GM12865 (cell line): ENCODE data around the gene PTPRN2.

Experiments used
- DNase-seq: peaks from one replicate; pipeline ENCODE4 v3.0.0; 2010; ENCODE audit warnings: low read depth
- H3K4me3 ChIP-seq: 2 replicates; pipeline ENCODE4 v1.5.1; 2011; ENCODE audit warnings: mild to moderate bottlenecking, low read depth, low read length, control low read depth
- CTCF ChIP-seq: IDR thresholded peaks from 2 replicates; pipeline ENCODE4 v1.5.1; 2011; ENCODE audit warnings: low read length, control low read depth, low read depth, inconsistent platforms; ENCODE audit not compliant: insufficient read depth; ENCODE audit errors: missing control alignments

PTPRN2 gene

GRCh38 chr7:157496416-157497275 lies 1091.0 kb downstream of the PTPRN2 start:
- no peak for DNase-seq
- TF ChIP-seq CTCF, result no peak
- H3K4me3 ChIP-seq, result no peak overlapping the region

- TF ChIP-seq CTCF, result no peak
- DNase-seq, result peak; percentile 79
- H3K4me3 ChIP-seq, result no peak overlapping the region
These were observed 1092.0 kb downstream of the PTPRN2 start for GRCh38 chr7:157495594-157495993.

GRCh38 chr7:157495177-157495553 lies 1092.5 kb downstream of the PTPRN2 start:
- DNase-seq, result peak; percentile 51
- TF ChIP-seq CTCF, result no peak
- H3K4me3 ChIP-seq, result no peak overlapping the region

GRCh38 chr7:157494506-157495176 lies 1093.0 kb downstream of the PTPRN2 start:
- DNase-seq, result no peak
- H3K4me3 ChIP-seq, result no peak overlapping the region
- TF ChIP-seq CTCF, result no peak

- no peak for DNase-seq
- no peak for TF ChIP-seq CTCF
- H3K4me3 ChIP-seq, result no peak overlapping the region
These were observed 1093.8 kb downstream of the PTPRN2 start for GRCh38 chr7:157493776-157494175.

GRCh38 chr7:157493017-157493416 lies 1094.6 kb downstream of the PTPRN2 start:
- no peak for DNase-seq
- TF ChIP-seq CTCF, result no peak
- H3K4me3 ChIP-seq, result no peak overlapping the region
